Right kidney (tissue), 1 donor: ENCODE results near the gene RSPO3.

Experiments used
- DNase-seq: peaks from one replicate; pipeline ENCODE4 v3.0.0-alpha.2; 2016

RSPO3 gene

GRCh38 chr6:127154509-127154908 lies 36.0 kb downstream of the RSPO3 start:
- no peak for DNase-seq

GRCh38 chr6:127160484-127160883 lies 42.0 kb downstream of the RSPO3 start:
- DNase-seq, result no peak

GRCh38 chr6:127162836-127163235 lies 44.4 kb downstream of the RSPO3 start:
- DNase-seq, result no peak

GRCh38 chr6:127164036-127164435 lies 45.6 kb downstream of the RSPO3 start:
- no peak for DNase-seq

GRCh38 chr6:127164565-127164964 lies 46.1 kb downstream of the RSPO3 start:
- no peak for DNase-seq

GRCh38 chr6:127173156-127173940 lies 54.9 kb downstream of the RSPO3 start:
- no peak for DNase-seq

GRCh38 chr6:127176146-127176545 lies 57.7 kb downstream of the RSPO3 start:
- no peak for DNase-seq

- DNase-seq, result no peak
These were observed 58.8 kb downstream of the RSPO3 start for GRCh38 chr6:127177030-127177922.

GRCh38 chr6:127177923-127178231 lies 59.4 kb downstream of the RSPO3 start:
- no peak for DNase-seq

- DNase-seq, result no peak
These were observed 60.3 kb downstream of the RSPO3 start for GRCh38 chr6:127178746-127179145.

- no peak for DNase-seq
These were observed 62.0 kb downstream of the RSPO3 start for GRCh38 chr6:127180426-127180825.

- no peak for DNase-seq
These were observed 64.0 kb downstream of the RSPO3 start for GRCh38 chr6:127182501-127182900.

GRCh38 chr6:127185437-127185995 lies 67.0 kb downstream of the RSPO3 start:
- DNase-seq, result no peak

- DNase-seq, result no peak
These were observed 68.4 kb downstream of the RSPO3 start for GRCh38 chr6:127186889-127187288.

GRCh38 chr6:127188744-127189143 lies 70.3 kb downstream of the RSPO3 start:
- DNase-seq, result no peak

- DNase-seq, result no peak
These were observed 72.1 kb downstream of the RSPO3 start for GRCh38 chr6:127190552-127190951.

- no peak for DNase-seq
These were observed 73.2 kb downstream of the RSPO3 start for GRCh38 chr6:127191716-127192115.

GRCh38 chr6:127192911-127193541 lies 74.6 kb downstream of the RSPO3 start:
- DNase-seq, result no peak

GRCh38 chr6:127195833-127196232 lies 77.4 kb downstream of the RSPO3 start:
- DNase-seq, result no peak

GRCh38 chr6:127198549-127198948 lies 80.1 kb downstream of the RSPO3 start:
- no peak for DNase-seq

- DNase-seq, result no peak
These were observed 81.0 kb downstream of the RSPO3 start for GRCh38 chr6:127199470-127199869.

GRCh38 chr6:127200114-127200513 lies 81.6 kb downstream of the RSPO3 start:
- no peak for DNase-seq

GRCh38 chr6:127201321-127201720 lies 82.8 kb downstream of the RSPO3 start:
- no peak for DNase-seq
